A549 treated with dexamethasone at 1 μM for 4 hours (cell line): ENCODE data around the gene LZTFL1. TPM values are rescaled to one million over a fixed set of nuclear protein-coding genes. Genes with fewer than 3 reads are reported as not detected.

Experiments used
- total RNA-seq: library from RNA; stranded (reverse); fragments of 200-300 nt; extraction: Qiagen RNA extraction; gene quantifications from 5 replicates; pipeline ENCODE4 v1.2.3, GENCODE V29; 2022

LZTFL1 gene
- total RNA-seq: 12.2 to 19.0 TPM (median 15.6 TPM) in 5 replicates

GRCh38 chr3:45841757-45842491 lies at the start of gene LZTFL1:
TSS of gene LZTFL1 (minus strand) at chr3:45842119. CDS start at chr3:45841991, 128 bp downstream.

GRCh38 chr3:45885979-45886705 lies 44.2 kb upstream of the LZTFL1 start, which contains the start of gene CCR9:
TSS of gene CCR9 (plus strand) at chr3:45886543. CDS start at chr3:45894934, 8,391 bp downstream.

GRCh38 chr3:45795882-45796765 lies 45.8 kb downstream of the LZTFL1 start, which contains the start of gene SLC6A20:
TSS of gene SLC6A20 (minus strand) at chr3:45796536. CDS start at chr3:45796419, 117 bp downstream.

Other genes starting within 250 kb of the LZTFL1 start
- gene LIMD1, start 247.4 kb downstream of the LZTFL1 start, total RNA-seq: 8.3 to 16.9 TPM (median 14.4 TPM) in 5 replicates
- gene SACM1L, start 152.7 kb downstream of the LZTFL1 start, total RNA-seq: 12.5 to 17.7 TPM (median 16.7 TPM) in 5 replicates
- 0.02 to 0.17 TPM (median 0.04 TPM) in 5 replicates for gene SLC6A20, start 45.6 kb downstream of the LZTFL1 start, total RNA-seq
- gene CCR9, start 44.4 kb upstream of the LZTFL1 start, total RNA-seq: 0.08 TPM in 1 of 5 replicates, not detected in the others
- gene CXCR6, start 101.3 kb upstream of the LZTFL1 start, total RNA-seq: not detected in 5 replicates
- gene FYCO1, start 153.7 kb upstream of the LZTFL1 start, total RNA-seq: 4.7 to 6.5 TPM (median 5.9 TPM) in 5 replicates
- not detected in 5 replicates for gene XCR1, start 185.4 kb upstream of the LZTFL1 start, total RNA-seq